ENCODE measurements around the gene STAT4. TPM values are rescaled to one million over a fixed set of nuclear protein-coding genes. Genes with fewer than 3 reads are reported as not detected.

Gene STAT4
- total RNA-seq, 1 experiment from 2014 or later: not detected

- no peak for DNase-seq
- Histone ChIP-seq H4K20me1 (ENCODE audit: insufficient read depth, low read depth, low read length) (no peaks in the 10 kb centered on the region), H3K4me3 (ENCODE audit: low read length) (no peak overlapping the region)
These were observed 2.5 kb downstream of the STAT4 start for GRCh38 chr2:191148281-191148680.

GRCh38 chr2:191145769-191146471 is 4.9 kb downstream of the STAT4 start:
- no peak for DNase-seq
- H3K27ac ChIP-seq (ENCODE audit: low read length): no peak overlapping the region
- no peak overlapping the region for H3K9ac ChIP-seq (ENCODE audit: low read length)
- no peak overlapping the region for H3K4me2 ChIP-seq (ENCODE audit: low read depth, low read length, poor library complexity, severe bottlenecking)
- H3K9me3 ChIP-seq (ENCODE audit: low read length): no peaks in the 10 kb centered on the region
- H3K79me2 ChIP-seq (ENCODE audit: low read length): no peaks in the 10 kb centered on the region
- H3K4me1 ChIP-seq (ENCODE audit: low read length): peaks cover 8% of the 10 kb centered on the region
- H2AFZ ChIP-seq (ENCODE audit: low read length): no peak overlapping the region
- H3K9me2 ChIP-seq (replicated peaks; ENCODE audit: insufficient read depth, low read length): no peaks in the 10 kb centered on the region
- no peaks in the 10 kb centered on the region for H4K20me1 ChIP-seq (ENCODE audit: insufficient read depth, low read depth, low read length)
- no peak overlapping the region for H3K4me3 ChIP-seq (ENCODE audit: low read length)
- no peaks in the 10 kb centered on the region for H3K36me3 ChIP-seq (ENCODE audit: insufficient read depth, low read length)
- no peaks in the 10 kb centered on the region for H3K27me3 ChIP-seq (ENCODE audit: low read length)

More at GRCh38 chr2:191148281-191148680, 2.5 kb downstream of the STAT4 start:
- Histone ChIP-seq H3K9me3 (ENCODE audit: low read length) (no peaks in the 10 kb centered on the region), H3K27me3 (ENCODE audit: low read length) (no peaks in the 10 kb centered on the region), H3K27ac (ENCODE audit: low read length) (no peak overlapping the region), H2AFZ (ENCODE audit: low read length) (no peak overlapping the region), H3K9me2 (replicated peaks; ENCODE audit: insufficient read depth, low read length) (no peaks in the 10 kb centered on the region), H3K79me2 (ENCODE audit: low read length) (no peaks in the 10 kb centered on the region), H3K4me2 (ENCODE audit: low read depth, low read length, poor library complexity, severe bottlenecking) (no peak overlapping the region), H3K9ac (ENCODE audit: low read length) (no peak overlapping the region), H3K36me3 (ENCODE audit: insufficient read depth, low read length) (no peaks in the 10 kb centered on the region), H3K4me1 (ENCODE audit: low read length) (peaks cover 9% of the 10 kb centered on the region)

DNA sequence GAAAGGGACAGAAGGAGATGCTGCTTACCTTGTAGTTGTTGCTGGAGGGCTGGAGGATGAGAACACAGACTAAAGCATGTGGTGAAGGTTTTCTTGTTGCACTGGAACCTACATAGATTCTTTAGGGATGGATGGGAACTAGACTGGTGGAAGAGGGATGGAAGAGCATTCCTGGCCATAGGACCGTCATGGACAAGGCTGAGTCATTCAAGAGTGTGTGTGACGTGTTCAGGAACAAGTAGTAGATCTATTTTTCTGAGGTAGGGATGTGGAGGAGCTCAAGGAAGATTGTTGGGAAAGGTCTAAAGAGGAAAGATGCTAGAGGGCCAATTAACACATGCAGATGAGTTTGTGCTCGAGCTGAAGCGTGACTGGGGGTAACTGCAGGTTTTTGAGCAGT is 6.6 kb downstream of the STAT4 start:
- H3K9me2 ChIP-seq (replicated peaks; ENCODE audit: insufficient read depth, low read length): no peaks in the 10 kb centered on the region
- H3K79me2 ChIP-seq (ENCODE audit: low read length): no peaks in the 10 kb centered on the region
- no peak for DNase-seq
- no peak overlapping the region for H2AFZ ChIP-seq (ENCODE audit: low read length)
- no peak overlapping the region for H3K9ac ChIP-seq (ENCODE audit: low read length)
- no peaks in the 10 kb centered on the region for H3K9me3 ChIP-seq (ENCODE audit: low read length)
- no peak overlapping the region for H3K27ac ChIP-seq (ENCODE audit: low read length)
- H4K20me1 ChIP-seq (ENCODE audit: insufficient read depth, low read depth, low read length): no peaks in the 10 kb centered on the region
- no peaks in the 10 kb centered on the region for H3K27me3 ChIP-seq (ENCODE audit: low read length)
- H3K4me1 ChIP-seq (ENCODE audit: low read length): no peaks in the 10 kb centered on the region
- H3K4me3 ChIP-seq (ENCODE audit: low read length): no peak overlapping the region
- no peak overlapping the region for H3K4me2 ChIP-seq (ENCODE audit: low read depth, low read length, poor library complexity, severe bottlenecking)
- no peaks in the 10 kb centered on the region for H3K36me3 ChIP-seq (ENCODE audit: insufficient read depth, low read length)

GRCh38 chr2:191143791-191144190 is 7.0 kb downstream of the STAT4 start:
- Histone ChIP-seq H3K27ac (ENCODE audit: low read length) (no peak overlapping the region), H3K36me3 (ENCODE audit: insufficient read depth, low read length) (no peaks in the 10 kb centered on the region), H3K4me3 (ENCODE audit: low read length) (no peak overlapping the region), H3K9me3 (ENCODE audit: low read length) (no peaks in the 10 kb centered on the region), H4K20me1 (ENCODE audit: insufficient read depth, low read depth, low read length) (no peaks in the 10 kb centered on the region), H2AFZ (ENCODE audit: low read length) (no peak overlapping the region), H3K79me2 (ENCODE audit: low read length) (no peaks in the 10 kb centered on the region), H3K9ac (ENCODE audit: low read length) (no peak overlapping the region), H3K4me2 (ENCODE audit: low read depth, low read length, poor library complexity, severe bottlenecking) (no peak overlapping the region), H3K4me1 (ENCODE audit: low read length) (no peaks in the 10 kb centered on the region), H3K27me3 (ENCODE audit: low read length) (no peaks in the 10 kb centered on the region), H3K9me2 (replicated peaks; ENCODE audit: insufficient read depth, low read length) (no peaks in the 10 kb centered on the region)
- DNase-seq: no peak

DNA sequence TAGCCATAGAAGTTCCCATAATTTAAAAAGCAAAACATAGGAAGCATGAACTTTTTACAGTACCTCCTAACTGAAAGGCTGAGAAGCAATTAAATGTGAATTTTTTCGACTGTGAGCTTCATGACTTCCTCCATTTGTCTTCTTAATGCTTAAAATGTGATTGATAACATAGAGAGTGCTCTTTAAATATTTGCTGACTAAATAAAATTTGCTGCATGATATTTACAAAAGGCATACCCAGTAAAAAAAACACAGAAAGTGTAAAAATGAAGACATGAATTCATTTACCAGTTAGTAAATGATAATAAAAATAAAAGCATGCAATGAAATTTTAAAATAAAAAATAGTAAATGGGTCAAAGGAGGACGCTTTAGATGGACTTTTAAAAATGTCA is 21.9 kb downstream of the STAT4 start:
- Histone ChIP-seq H2AFZ (ENCODE audit: low read length) (no peak overlapping the region), H3K9me3 (ENCODE audit: low read length) (no peaks in the 10 kb centered on the region), H3K9me2 (replicated peaks; ENCODE audit: insufficient read depth, low read length) (no peaks in the 10 kb centered on the region), H4K20me1 (ENCODE audit: insufficient read depth, low read depth, low read length) (no peaks in the 10 kb centered on the region), H3K9ac (ENCODE audit: low read length) (no peak overlapping the region), H3K36me3 (ENCODE audit: insufficient read depth, low read length) (no peaks in the 10 kb centered on the region), H3K4me1 (ENCODE audit: low read length) (no peaks in the 10 kb centered on the region), H3K4me2 (ENCODE audit: low read depth, low read length, poor library complexity, severe bottlenecking) (no peak overlapping the region), H3K79me2 (ENCODE audit: low read length) (no peaks in the 10 kb centered on the region), H3K27me3 (ENCODE audit: low read length) (no peaks in the 10 kb centered on the region), H3K27ac (ENCODE audit: low read length) (no peak overlapping the region), H3K4me3 (ENCODE audit: low read length) (no peak overlapping the region)
- no peak for DNase-seq

DNA sequence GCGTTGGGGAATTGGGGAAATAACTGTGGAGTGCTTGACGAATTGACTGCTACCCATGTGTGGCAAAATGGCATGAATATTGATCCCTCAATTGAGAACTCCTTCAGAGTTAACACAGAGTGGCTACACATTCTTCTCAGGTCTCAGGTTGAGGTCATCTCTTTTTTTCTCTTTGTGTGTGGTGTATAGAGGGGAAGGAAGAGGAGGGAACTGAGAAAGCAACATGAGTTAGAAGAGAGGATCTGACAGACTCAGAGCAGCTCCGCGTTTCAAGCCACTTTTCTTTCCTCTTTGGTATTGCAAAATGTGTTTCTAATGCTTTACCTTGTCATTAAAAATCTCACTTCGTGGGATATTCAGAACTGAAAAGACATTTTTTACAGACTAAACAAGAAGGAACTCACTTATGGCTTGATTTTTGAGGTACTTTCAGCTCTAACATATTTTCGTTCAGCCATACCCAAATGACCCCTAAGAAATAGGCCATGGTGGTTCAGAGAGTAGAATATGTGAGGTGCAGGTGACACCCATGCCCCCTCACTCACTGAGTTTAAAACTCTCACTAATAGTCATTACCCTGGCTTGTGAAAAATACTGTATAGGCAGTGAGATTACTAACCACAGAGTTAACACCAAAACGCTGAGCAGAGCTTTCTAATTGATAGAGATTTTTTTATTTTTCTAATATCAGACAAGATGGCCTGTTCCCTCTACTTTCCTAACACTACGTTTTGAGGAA is 22.5 kb downstream of the STAT4 start:
- H2AFZ ChIP-seq (ENCODE audit: low read length): no peak overlapping the region
- no peak for DNase-seq
- H3K36me3 ChIP-seq (ENCODE audit: insufficient read depth, low read length): no peaks in the 10 kb centered on the region
- no peak overlapping the region for H3K27ac ChIP-seq (ENCODE audit: low read length)
- H3K27me3 ChIP-seq (ENCODE audit: low read length): no peaks in the 10 kb centered on the region
- H3K4me2 ChIP-seq (ENCODE audit: low read depth, low read length, poor library complexity, severe bottlenecking): no peak overlapping the region
- no peak overlapping the region for H3K9ac ChIP-seq (ENCODE audit: low read length)
- H3K4me1 ChIP-seq (ENCODE audit: low read length): no peaks in the 10 kb centered on the region
- H4K20me1 ChIP-seq (ENCODE audit: insufficient read depth, low read depth, low read length): no peaks in the 10 kb centered on the region
- H3K79me2 ChIP-seq (ENCODE audit: low read length): no peaks in the 10 kb centered on the region
- no peak overlapping the region for H3K4me3 ChIP-seq (ENCODE audit: low read length)
- H3K9me2 ChIP-seq (replicated peaks; ENCODE audit: insufficient read depth, low read length): no peaks in the 10 kb centered on the region
- H3K9me3 ChIP-seq (ENCODE audit: low read length): no peaks in the 10 kb centered on the region

- Histone ChIP-seq H3K79me2 (ENCODE audit: low read length) (no peaks in the 10 kb centered on the region), H3K9ac (ENCODE audit: low read length) (no peak overlapping the region), H2AFZ (ENCODE audit: low read length) (no peak overlapping the region), H3K27ac (ENCODE audit: low read length) (no peak overlapping the region), H3K27me3 (ENCODE audit: low read length) (no peaks in the 10 kb centered on the region), H3K4me1 (ENCODE audit: low read length) (no peaks in the 10 kb centered on the region), H3K4me3 (ENCODE audit: low read length) (no peak overlapping the region), H4K20me1 (ENCODE audit: insufficient read depth, low read depth, low read length) (no peaks in the 10 kb centered on the region), H3K9me2 (replicated peaks; ENCODE audit: insufficient read depth, low read length) (no peaks in the 10 kb centered on the region), H3K36me3 (ENCODE audit: insufficient read depth, low read length) (no peaks in the 10 kb centered on the region), H3K4me2 (ENCODE audit: low read depth, low read length, poor library complexity, severe bottlenecking) (no peak overlapping the region), H3K9me3 (ENCODE audit: low read length) (no peaks in the 10 kb centered on the region)
- no peak for DNase-seq
These were observed 23.6 kb downstream of the STAT4 start for GRCh38 chr2:191127235-191127634.

DNA sequence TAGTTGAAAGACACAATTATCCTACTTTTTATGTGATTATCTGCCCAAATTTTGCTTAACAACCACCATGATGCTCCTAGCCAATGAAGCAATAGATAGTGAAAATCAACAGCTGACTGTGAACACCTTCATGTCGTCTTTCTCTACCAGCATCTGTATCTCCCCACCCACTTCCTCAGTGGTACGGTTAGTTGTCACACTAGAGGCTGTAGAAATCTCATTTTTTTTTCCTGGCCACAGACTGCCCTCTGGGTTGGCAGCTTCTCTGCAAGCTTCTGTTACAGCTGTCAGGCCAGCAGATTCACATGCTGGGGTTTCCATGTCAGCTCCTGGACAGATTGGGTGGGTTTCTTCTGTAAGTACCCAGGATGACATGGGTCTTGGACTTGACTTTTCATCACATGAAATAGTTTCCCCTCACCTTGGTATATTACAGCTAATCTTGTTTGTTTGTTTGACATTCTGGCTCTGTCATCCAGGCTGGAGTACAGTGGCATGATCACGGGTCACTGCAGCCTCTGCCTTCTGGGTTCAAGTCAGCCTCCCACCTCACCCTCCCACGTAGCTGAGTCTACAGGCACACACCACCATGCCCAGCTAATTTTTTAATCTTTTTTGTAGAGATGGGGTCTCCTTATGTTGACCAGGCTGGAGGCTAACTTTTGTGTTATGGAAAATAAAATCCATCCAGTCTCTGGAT is 24.3 kb downstream of the STAT4 start:
- Histone ChIP-seq H2AFZ (ENCODE audit: low read length) (no peak overlapping the region), H3K4me3 (ENCODE audit: low read length) (no peak overlapping the region), H3K79me2 (ENCODE audit: low read length) (no peaks in the 10 kb centered on the region), H3K4me2 (ENCODE audit: low read depth, low read length, poor library complexity, severe bottlenecking) (no peak overlapping the region), H3K36me3 (ENCODE audit: insufficient read depth, low read length) (no peaks in the 10 kb centered on the region), H4K20me1 (ENCODE audit: insufficient read depth, low read depth, low read length) (no peaks in the 10 kb centered on the region), H3K9ac (ENCODE audit: low read length) (no peak overlapping the region), H3K9me3 (ENCODE audit: low read length) (no peaks in the 10 kb centered on the region), H3K4me1 (ENCODE audit: low read length) (no peaks in the 10 kb centered on the region), H3K27ac (ENCODE audit: low read length) (no peak overlapping the region), H3K27me3 (ENCODE audit: low read length) (no peaks in the 10 kb centered on the region), H3K9me2 (replicated peaks; ENCODE audit: insufficient read depth, low read length) (no peaks in the 10 kb centered on the region)
- DNase-seq: no peak

Measured in Karpas-422 (cell line).